22Rv1 (cell line): ENCODE data around the gene UTF1.

Source experiments
- H3K27ac ChIP-seq: fragments of 450-650 bp; 2 replicates; pipeline ENCODE4 v1.5.1; 2017
- CTCF ChIP-seq: fragments of 450-650 bp; IDR thresholded peaks from 2 replicates; pipeline ENCODE4 v1.5.1; 2017; ENCODE audit warnings: mild to moderate bottlenecking
- ZFX ChIP-seq: fragments of 450-650 bp; IDR thresholded peaks from 2 replicates; pipeline ENCODE4 v1.6.1; 2017; ENCODE audit warnings: antibody characterized with exemption, borderline replicate concordance

The UTF1 gene

DNA sequence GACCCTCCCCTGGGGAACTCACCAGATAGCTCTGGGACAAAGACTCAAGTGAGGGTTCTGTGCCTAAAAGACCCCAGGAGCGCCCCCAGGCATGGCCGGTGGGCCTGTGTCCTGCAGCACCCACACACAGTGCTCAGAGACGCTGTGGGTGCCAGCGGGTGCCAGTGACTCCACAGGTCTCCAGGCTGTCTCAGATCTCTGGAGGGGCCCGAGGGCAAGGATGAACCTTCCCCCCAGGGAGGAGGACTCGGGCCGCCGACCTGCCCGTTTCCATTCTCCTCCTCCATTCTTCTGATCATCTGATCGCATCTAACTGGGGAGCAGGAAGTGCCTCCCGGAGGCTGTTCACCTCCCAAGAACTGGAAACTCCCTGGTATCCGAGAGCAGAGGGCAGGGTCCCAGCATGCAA is 45.7 kb downstream of the UTF1 start:
- no peak overlapping the region for H3K27ac ChIP-seq
- TF ChIP-seq ZFX (no peak), CTCF (no peak)

GRCh38 chr10:133276100-133276434 is 46.0 kb downstream of the UTF1 start:
- no peak overlapping the region for H3K27ac ChIP-seq
- TF ChIP-seq CTCF (no peak), ZFX (no peak)

DNA sequence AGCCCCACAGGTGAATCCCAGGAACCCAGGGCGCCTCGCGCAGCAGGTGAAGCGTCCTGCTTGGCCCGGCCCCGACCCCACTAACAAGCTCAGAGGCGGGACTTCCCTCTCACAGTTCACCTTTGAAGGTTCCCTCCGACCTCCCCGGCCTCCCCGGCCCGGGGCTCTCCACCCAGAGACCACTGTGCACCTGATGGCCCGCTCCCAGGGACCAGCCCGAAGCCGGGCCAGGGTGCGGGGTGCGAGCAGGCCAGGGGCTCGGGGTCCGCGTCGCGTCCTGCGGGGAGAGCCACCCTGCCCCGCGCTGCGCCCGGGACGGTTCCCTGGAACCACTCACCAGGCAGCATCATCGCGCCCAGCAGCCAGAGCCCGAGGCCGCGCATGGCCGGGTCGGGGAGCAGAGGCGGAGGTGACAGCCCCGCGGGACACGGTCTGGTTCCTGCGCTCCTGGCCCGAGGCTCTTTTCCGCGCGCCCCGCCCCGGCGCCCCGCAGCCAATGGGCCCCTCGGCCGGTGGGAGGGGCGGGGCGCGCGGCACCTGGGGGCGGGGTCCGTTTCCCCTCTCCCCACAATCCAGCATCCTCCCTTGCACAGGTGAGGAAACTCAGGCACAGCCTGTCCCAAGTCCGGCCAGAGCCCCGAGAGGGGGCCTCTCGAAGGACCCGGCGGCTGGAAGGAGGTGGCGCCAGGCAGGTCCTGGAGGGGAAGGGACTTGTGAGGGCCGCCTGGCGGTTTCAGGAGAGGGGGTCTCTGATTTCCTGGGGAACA is 46.6 kb downstream of the UTF1 start, which contains the start of gene ADAM8:
Gene ADAM8, minus strand, starts transcription at position 434 of the 767 bp plus-strand sequence. Its CDS starts 51 bp downstream, at position 383.
- no peak within 1 kb of the TSS for H3K27ac ChIP-seq
- no peak for TF ChIP-seq ZFX
- TF ChIP-seq CTCF: no peak

DNA sequence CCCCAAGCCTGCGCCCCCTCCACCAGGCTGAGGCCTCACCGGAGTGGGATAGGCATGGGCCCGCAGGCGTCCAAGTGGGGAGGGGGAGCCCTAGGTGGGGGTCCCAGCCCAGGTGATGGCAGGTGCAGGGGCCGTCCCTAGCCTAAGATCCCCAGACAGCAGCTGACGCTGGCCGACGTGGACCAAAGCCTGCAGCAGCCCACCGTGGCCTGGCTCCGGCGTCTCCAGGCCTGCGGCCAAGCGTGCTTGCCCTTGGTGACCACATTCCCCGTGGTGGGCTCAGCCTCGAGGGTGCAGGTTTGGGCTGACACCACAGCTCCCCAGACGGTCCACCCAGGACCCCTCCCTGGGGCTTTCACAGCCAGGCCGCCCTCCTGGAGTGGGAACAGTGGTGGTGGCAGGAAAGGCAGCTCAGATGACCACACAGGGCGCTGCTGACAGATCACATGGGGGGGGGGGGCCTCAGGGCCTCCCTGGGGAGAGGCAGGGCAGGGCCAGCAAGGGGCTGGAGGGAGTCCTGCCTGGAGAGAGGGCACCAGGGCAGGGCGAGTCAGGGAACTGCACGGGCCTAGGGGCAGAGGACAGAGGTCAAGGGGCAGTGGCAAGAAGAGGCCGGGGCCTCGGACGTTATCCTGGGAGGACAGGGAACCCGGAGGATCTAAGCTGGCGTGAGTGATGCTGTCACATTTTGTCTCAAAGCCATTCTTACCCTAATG is 47.4 kb downstream of the UTF1 start:
- TF ChIP-seq CTCF (no peak), ZFX (no peak)

DNA sequence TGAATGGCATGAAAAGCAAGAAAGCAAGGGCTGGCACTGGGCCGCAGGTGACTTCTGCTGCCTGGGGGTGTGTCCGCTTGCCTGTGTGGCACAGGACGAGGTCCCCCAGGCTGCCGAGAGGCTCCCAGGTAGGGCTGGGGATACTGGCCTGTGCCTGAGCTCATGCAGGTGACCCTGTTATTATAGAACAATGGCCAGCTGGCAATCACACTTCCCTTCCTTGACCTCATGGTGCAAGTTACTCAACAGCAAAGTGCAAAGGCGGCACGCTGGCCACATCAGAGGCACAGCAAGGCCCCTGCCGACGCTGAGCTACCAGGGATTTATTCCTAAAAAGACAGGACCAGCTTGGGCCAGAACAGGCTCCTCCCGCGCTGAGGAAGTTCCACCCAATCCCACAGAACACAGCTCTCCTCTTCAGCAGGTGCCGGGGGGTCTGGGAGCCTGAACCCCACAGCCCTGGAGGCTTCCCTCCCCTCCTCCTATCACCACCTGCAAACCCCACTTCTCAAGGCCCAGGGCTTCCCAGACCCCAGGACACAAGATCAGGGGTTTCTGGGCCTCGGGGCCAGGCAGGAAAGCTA is 48.1 kb downstream of the UTF1 start:
- TF ChIP-seq CTCF (no peak), ZFX (no peak)
- H3K27ac ChIP-seq: no peak overlapping the region

More for the DNA sequence above, 47.4 kb downstream of the UTF1 start:
- H3K27ac ChIP-seq: no peak overlapping the region

- no peak overlapping the region for H3K27ac ChIP-seq
- TF ChIP-seq ZFX: no peak
- no peak for TF ChIP-seq CTCF
Measured at GRCh38 chr10:133278577-133279265, 48.7 kb downstream of the UTF1 start.
